ENCODE measurements around the gene SNX7.
A peak's percentile ranks its signal among the peaks of the same experiment; 100 is the strongest.

Gene SNX7

GRCh38 chr1:98661544-98662355 is at the start of gene SNX7:
TSS of gene SNX7 (plus strand) at chr1:98661721. CDS start at chr1:98661732, 11 bp downstream.
- peak; percentile 36 for DNase-seq (ENCODE audit: low spot score)

GRCh38 chr1:98637316-98637715 is 24.2 kb upstream of the SNX7 start:
- no peak for DNase-seq (ENCODE audit: low spot score)

GRCh38 chr1:98638185-98638584 is 23.3 kb upstream of the SNX7 start:
- no peak for DNase-seq (ENCODE audit: low spot score)

GRCh38 chr1:98644510-98644909 is 17.0 kb upstream of the SNX7 start:
- no peak for DNase-seq (ENCODE audit: low spot score)

- no peak for DNase-seq (ENCODE audit: low spot score)
These were observed 10.3 kb upstream of the SNX7 start for GRCh38 chr1:98651116-98651632.

GRCh38 chr1:98653123-98653522 is 8.4 kb upstream of the SNX7 start:
- DNase-seq (ENCODE audit: low spot score) = no peak

GRCh38 chr1:98659879-98660278 is 1.6 kb upstream of the SNX7 start:
- no peak for DNase-seq (ENCODE audit: low spot score)

GRCh38 chr1:98660940-98661543 is 479 bp upstream of the SNX7 start:
- DNase-seq (ENCODE audit: low spot score) = peak; percentile 12

- DNase-seq (ENCODE audit: low spot score) = peak; percentile 25
These were observed 792 bp downstream of the SNX7 start for GRCh38 chr1:98662356-98662670.

GRCh38 chr1:98668733-98669132 is 7.2 kb downstream of the SNX7 start:
- no peak for DNase-seq (ENCODE audit: low spot score)

- no peak for DNase-seq (ENCODE audit: low spot score)
These were observed 8.1 kb downstream of the SNX7 start for GRCh38 chr1:98669355-98670296.

- DNase-seq (ENCODE audit: low spot score) = no peak
These were observed 10.7 kb downstream of the SNX7 start for GRCh38 chr1:98672189-98672588.

GRCh38 chr1:98674075-98674781 is 12.7 kb downstream of the SNX7 start:
- DNase-seq (ENCODE audit: low spot score) = no peak

- DNase-seq (ENCODE audit: low spot score) = no peak
These were observed 13.8 kb downstream of the SNX7 start for GRCh38 chr1:98675282-98675681.

GRCh38 chr1:98677288-98677687 is 15.8 kb downstream of the SNX7 start:
- no peak for DNase-seq (ENCODE audit: low spot score)

- DNase-seq (ENCODE audit: low spot score) = no peak
These were observed 20.3 kb downstream of the SNX7 start for GRCh38 chr1:98681812-98682211.

GRCh38 chr1:98688110-98688739 is 26.7 kb downstream of the SNX7 start:
- DNase-seq (ENCODE audit: low spot score) = no peak

- no peak for DNase-seq (ENCODE audit: low spot score)
These were observed 29.1 kb downstream of the SNX7 start for GRCh38 chr1:98690576-98690975.

GRCh38 chr1:98692482-98692881 is 31.0 kb downstream of the SNX7 start:
- no peak for DNase-seq (ENCODE audit: low spot score)

GRCh38 chr1:98693385-98693784 is 31.9 kb downstream of the SNX7 start:
- DNase-seq (ENCODE audit: low spot score) = no peak

- DNase-seq (ENCODE audit: low spot score) = no peak
These were observed 34.6 kb downstream of the SNX7 start for GRCh38 chr1:98696077-98696476.

All from kidney capillary endothelial cell (primary cell).